HFF-Myc (cell line): ENCODE results near the gene JADE3.
A peak's percentile ranks its signal among the peaks of the same experiment; 100 is the strongest.

Source experiments
- DNase-seq: peaks from one replicate; pipeline ENCODE4 v3.0.0-alpha.2; 2011; ENCODE audit warnings: low read depth; ENCODE audit errors: extremely low read depth
- H3K4me3 ChIP-seq: replicated peaks from 2 replicates; pipeline ENCODE4 v1.5.1; 2011; ENCODE audit warnings: low read depth, mild to moderate bottlenecking, control low read depth, low read length
- TF ChIP-seq, protein P1 (sequence below): IDR thresholded peaks from 2 replicates; pipeline ENCODE4 v1.5.1; 2012; ENCODE audit warnings: mild to moderate bottlenecking, low read depth, low read length, control low read depth; ENCODE audit errors: missing control alignments

The JADE3 gene

DNA sequence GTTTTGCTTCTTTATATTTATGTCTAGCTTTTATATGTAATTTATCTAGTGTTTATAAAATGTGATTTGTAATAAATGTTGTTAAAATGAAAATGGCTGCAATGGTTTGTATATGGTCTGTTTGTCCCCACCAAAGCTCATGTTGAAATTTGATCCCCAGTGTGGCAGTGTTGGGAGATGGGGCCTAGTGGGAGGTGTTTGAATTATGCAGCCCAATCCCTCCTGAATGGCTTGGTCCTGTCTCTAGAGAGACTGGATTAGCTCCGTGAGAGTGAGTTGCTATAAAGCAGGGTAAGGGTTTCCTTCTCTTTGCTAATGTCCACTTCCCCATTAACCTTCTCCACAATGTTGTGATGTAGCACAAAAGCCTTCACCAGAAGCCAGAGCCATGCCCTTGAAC is 30.0 kb upstream of the JADE3 start:
- no peak for DNase-seq
- no peak overlapping the region for H3K4me3 ChIP-seq
- TF ChIP-seq, protein P1, sequence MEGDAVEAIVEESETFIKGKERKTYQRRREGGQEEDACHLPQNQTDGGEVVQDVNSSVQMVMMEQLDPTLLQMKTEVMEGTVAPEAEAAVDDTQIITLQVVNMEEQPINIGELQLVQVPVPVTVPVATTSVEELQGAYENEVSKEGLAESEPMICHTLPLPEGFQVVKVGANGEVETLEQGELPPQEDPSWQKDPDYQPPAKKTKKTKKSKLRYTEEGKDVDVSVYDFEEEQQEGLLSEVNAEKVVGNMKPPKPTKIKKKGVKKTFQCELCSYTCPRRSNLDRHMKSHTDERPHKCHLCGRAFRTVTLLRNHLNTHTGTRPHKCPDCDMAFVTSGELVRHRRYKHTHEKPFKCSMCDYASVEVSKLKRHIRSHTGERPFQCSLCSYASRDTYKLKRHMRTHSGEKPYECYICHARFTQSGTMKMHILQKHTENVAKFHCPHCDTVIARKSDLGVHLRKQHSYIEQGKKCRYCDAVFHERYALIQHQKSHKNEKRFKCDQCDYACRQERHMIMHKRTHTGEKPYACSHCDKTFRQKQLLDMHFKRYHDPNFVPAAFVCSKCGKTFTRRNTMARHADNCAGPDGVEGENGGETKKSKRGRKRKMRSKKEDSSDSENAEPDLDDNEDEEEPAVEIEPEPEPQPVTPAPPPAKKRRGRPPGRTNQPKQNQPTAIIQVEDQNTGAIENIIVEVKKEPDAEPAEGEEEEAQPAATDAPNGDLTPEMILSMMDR = no peak

DNA sequence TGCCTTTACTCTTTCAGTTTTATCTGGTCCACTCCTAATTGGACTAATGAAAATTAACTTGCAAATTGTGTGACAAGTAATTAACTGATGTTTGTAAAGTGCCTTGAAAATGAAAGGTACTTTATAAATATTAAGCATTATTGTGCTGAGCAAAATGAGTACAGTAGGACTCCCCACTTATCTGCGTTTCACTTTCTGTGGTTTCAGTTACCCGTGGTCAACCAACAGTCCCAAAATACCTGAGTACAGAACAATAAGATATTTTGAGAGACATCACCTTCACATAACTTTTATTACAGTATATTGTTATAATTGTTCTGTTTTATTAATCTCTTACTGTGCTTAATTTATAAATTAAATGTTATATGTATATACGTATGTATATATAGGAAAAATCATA is 27.4 kb upstream of the JADE3 start:
- TF ChIP-seq, protein P1 = no peak
- no peak overlapping the region for H3K4me3 ChIP-seq
- DNase-seq = no peak

DNA sequence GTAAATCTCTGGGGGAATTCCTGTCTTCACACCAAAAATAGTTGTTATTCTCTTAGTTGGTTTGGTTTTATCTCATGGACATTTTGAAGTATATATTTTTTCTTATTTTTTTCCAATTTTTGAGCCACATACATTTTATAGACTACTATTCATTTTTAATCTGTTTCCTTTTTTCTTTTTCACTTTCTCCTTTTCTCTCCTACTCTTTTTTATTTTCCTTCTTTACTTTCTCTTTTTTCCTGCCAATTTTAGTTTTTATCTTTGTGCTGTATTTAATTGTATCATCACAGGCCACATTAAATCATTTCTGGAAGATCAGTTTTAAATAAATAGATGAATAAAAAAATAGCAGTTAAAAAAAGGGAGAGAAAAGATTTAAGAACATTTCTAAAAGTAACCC is 14.0 kb upstream of the JADE3 start:
- no peak for DNase-seq
- TF ChIP-seq, protein P1 = no peak
- no peak overlapping the region for H3K4me3 ChIP-seq

DNA sequence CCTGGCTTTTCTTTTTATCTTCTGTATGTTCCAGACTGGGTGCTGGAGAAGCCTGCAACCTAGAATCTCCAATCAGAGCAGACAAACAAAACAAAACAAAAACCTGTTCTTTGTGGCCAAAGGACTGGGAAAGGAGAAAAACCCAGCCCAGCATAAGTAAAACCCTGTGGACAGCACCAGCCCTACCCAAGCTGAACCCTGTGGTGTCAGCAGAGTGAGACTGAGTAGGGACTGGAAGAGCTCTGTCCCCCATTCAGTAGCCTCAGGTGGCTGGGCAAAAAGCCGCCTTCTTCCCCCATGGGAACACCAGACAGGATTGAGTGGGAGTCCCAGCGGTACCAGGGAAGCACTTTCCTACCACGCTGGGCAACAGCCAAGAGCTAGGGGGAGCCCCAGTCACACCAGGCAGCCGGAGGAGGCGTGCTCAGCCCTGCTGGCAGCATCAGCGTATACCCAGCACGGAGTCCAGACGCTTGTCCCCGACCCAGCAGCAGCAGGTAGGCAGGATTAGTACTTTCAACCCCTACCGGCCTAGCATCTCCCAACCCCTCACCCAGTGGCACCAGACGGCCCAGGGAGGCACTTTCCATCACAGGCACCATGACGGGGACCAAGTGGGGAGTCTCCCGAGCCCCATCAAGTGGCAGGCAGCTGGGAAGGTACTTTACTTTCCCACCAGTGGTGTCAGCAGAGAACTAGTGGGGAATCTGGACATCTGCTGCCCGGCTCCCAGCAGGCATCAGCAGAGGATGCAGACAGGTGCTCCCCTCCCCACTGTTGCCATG is 8.6 kb upstream of the JADE3 start:
- peak; percentile 24 for DNase-seq
- TF ChIP-seq, protein P1 = peak; percentile 64
- H3K4me3 ChIP-seq = peak overlapping the region; percentile 37

GRCh38 chrX:46904626-46905025 is 7.6 kb upstream of the JADE3 start:
- no peak overlapping the region for H3K4me3 ChIP-seq
- DNase-seq = no peak
- TF ChIP-seq, protein P1 = no peak

GRCh38 chrX:46910415-46910814 is 1.8 kb upstream of the JADE3 start:
- DNase-seq = no peak
- TF ChIP-seq, protein P1 = no peak
- no peak overlapping the region for H3K4me3 ChIP-seq
